Kasumi-1 (cell line): ENCODE results near the gene UBA52.
A peak's percentile ranks its signal among the peaks of the same experiment; 100 is the strongest.
"Not testable (repeated sequence)": the region's sequence is repeated elsewhere in the genome, so short reads cannot be mapped to it uniquely, and the experiment has no call there.

ENCODE experiments used
- DNase-seq, 2 experiments: peaks; one replicate each; lab custom pipeline; 2025; lab: John Stamatoyannopoulos, UW

Gene UBA52

DNA sequence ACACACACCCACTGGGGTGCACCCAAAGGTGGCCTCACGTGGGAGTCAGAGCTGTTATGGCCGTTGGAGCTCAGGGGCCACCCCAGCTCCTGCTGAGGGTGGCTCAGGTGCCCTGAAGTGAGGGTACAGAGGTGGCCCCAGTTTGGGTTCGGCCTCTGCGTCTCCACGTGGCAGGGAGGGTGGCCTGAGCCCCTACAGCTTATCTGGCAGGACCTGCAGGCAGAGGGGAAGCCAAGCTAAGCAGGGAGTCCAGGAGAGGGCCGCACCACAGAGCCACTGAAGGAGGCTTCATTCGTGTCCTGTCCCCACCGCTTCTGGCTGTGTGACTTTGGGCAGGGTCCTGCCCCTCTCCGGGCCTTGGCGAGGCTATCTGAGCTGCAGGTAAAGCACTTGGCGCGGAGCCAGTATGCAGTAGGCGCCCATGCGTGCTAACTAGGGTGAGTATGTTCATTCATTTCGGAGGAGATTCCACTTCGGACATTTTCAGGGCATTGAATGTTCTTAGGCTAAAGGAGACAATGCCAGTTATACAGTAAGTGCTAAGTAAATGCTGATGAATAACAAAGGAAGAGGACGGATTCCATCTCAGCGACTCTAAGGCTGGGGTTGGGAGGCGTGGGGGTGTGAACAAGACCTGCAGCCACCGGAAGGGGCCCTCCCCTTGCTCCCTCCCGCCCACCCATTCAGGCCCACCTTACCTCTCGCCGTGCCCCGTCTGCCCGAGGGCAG is 21.9 kb downstream of the UBA52 start:
- no peak for DNase-seq

DNA sequence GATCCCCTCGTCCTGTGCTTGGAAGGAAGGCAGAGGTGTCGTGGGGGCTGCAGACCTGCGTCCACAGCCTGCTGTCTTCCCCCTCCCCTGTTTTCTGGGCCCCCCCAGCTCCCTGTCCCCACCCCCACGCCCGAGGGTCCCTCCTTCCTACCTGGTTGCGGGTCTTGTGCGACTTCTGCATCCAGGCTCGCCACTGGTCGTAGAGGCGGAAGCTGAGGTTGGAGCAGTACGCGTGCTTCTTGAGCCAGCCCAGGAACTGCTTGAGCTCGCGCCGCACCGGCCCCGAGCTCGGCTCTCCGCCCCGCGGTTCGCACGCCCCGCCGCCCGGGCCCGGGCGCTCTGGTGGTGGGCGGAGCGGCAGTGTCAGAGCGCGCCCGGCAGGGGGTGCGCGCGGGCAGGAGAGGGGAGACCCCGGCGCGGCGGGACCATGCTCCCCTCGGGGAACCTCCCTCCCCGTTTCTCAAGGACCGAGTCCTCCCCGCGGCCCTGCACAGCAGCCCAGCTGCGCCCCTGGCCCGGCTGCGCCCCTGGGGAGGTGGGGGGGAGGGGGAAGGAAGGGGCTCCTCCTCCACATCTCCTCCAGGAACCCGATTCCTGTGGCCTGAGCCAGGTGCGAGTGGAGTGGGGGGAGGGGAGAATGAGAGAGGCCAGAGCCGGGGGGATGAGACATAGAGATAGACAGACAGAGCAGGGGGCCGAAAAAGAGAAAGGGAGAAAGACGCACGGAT is 22.6 kb downstream of the UBA52 start:
- peak; percentile 43 to 46 for DNase-seq

DNA sequence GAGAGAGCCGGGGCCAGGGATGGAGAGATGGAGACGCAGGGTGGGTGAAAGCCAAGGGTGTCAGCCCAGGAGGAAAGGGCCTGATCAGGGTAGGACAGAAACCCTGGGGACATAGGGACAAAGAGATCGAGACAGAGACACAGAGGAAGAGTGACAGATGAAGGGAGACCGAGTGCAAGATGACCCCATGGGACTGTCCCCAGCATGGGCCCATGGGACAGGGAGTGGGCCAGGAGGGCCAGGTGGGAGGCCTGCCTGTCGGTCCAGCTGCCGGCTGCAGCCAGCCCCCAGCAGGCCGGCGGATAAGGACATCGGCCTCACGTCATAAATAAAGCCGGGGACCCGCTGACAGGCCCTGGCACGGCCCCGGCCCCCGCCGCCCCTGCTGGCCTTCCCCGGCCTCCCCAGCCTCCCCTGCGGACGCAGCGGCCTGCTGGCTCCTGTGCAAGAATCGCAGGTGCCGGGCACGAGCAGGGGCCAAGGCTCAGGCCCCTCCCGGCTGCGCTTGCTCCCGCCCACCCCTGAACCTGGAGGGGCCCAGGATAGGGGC is 23.2 kb downstream of the UBA52 start:
- DNase-seq, result no peak

DNA sequence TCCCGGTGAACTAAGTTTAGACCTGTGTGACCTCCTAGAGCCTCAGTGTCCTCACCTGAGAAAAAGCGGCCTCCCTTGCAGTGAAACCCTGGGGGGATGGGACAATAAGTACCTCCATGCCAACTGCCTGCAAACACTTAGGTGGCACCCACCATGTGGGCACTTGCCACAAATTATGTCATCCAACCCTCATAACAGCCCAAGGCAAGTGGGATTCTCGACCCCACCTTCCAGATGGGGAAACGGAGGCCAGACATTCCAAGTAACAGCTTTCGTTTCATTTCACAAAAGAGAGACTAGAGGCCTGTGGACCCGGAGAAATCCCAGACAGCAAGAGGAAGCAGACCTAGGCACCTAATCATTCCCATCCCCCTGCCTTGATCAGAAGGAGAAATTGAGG is 23.8 kb downstream of the UBA52 start:
- DNase-seq, result no peak

DNA sequence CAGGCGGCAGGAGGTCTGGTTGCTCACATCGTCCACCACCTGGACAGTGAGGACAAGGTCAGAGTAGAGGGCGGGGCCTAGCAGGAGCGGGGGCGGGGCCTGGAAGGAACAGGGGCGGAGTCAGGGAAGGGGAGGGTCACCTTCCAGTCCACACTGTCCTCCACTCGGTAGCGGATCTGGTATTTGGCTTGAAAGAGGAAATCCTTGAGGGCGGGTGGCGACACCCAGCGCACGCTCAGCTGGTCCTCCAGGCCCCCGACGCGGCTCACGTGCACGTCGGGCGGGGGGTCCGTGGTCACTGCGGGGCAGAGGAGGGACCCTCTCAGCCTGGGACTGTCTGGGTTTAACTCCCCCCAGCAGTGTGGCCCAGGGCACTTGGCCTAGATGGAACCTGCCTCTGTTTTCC is 25.1 kb downstream of the UBA52 start:
- peak; percentile 35 to 52 for DNase-seq

DNA sequence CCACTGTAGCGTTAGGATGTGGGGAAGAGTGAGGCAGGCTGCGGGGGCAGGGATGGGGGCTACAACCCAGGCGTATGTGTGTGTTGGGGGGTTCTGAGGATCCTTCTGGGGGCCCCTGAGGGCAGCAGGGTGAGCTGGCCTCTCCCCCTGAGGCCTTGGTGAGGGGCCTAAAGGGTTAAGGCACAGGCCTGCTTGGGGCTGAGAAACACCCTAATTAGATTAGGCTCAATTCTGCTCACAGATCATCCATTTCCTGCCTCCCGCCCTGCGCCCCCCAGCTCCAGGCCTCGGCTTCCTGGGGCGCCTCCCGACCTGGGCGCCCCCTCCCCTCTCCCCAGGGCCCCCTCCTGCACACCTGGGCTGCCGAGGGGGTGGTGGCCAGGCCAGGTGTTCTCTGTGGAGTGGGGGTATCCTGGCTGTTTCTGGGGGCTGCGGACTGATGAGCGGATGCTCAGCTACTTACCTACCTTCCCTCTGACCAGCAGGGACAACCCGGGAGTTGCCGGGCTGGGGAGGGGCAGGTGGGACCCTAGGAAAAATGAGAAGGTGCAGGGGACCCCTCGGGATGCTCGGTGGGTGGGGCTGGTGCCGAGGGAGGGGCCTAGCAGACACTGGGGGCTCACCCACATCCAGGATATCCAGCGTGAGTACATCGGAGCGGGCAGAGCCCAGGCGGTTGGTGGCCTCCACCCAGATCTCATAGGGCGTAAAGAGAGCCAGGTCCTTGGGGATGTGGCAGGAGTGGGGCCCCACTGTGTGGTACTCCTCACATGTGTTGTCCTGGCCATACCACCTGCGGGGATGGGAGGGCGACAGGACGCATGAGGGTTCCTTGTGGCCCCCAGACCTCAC is 26.4 kb downstream of the UBA52 start:
- DNase-seq, result no peak

DNA sequence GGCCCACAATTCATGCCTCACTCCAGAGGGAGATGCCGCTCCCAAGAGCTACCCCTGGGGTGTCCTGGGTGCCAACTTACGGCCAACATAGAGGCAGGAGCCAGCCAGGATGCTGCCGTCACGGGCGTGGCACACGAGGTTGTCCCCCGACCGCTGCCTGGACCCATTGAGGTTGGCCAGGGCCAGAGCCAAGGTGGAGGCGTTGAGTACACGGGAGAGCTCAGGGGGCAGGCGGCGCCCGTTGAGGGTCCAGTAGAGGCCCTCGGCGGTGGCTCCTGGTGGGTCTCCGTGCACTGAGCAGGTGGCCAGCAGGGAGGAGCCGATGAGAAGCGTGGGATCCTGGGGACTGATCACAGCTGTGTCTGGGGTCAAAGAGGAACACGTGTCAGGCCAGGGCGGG is 27.8 kb downstream of the UBA52 start:
- DNase-seq, result no peak

DNA sequence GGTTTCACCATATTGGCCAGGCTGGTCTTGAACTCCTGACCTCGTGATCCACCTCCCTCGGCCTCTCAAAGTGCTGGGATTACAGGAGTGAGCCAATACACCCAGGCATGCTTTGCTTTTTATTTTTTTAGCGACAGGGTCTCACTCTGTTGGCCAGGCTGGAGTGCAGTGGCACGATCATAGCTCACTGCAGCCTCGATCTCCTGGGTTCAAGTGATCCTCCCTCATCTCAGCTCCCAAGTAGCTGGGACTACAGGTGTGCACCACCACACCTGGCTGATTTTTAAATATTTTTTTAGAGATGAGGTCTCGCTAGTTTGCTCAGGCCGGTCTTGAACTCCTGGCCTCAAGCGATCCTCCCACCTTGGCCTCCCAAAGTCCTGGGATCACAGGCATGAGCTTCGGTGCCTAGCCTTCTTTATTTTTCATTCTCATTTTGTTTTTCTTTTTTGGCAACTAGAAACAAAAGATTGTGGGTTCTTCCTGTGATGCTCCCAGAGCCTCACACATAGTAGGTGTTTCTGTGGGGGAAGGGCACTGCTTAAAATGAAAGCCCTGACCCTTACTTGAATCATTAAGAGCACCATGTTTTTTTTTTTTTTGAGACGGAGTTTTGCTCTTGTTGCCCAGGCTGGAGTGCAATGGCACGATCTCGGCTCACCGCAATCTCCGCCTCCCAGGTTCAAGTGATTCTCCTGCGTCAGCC is 29.2 kb downstream of the UBA52 start:
- not testable (repeated sequence) for DNase-seq

DNA sequence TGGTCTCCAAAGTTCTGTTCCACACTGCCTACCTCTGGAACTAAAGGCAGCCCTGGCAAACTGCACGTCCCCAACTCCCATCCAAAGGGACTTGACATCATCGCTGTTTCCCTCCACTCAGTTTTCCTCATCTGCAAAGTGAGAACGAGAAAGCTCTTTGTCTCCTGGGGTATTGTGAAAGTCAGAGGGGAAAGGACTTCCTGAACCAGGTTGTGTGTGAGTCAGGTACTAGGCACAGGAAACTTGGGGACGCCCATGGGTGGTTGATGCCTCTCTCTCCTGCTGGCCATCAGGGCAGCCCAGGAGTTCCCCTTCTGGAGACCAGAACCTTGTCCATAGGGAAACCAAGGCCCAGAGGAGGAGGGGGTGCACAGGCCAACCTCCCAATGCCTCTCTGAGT is 30.2 kb downstream of the UBA52 start:
- DNase-seq, result no peak

DNA sequence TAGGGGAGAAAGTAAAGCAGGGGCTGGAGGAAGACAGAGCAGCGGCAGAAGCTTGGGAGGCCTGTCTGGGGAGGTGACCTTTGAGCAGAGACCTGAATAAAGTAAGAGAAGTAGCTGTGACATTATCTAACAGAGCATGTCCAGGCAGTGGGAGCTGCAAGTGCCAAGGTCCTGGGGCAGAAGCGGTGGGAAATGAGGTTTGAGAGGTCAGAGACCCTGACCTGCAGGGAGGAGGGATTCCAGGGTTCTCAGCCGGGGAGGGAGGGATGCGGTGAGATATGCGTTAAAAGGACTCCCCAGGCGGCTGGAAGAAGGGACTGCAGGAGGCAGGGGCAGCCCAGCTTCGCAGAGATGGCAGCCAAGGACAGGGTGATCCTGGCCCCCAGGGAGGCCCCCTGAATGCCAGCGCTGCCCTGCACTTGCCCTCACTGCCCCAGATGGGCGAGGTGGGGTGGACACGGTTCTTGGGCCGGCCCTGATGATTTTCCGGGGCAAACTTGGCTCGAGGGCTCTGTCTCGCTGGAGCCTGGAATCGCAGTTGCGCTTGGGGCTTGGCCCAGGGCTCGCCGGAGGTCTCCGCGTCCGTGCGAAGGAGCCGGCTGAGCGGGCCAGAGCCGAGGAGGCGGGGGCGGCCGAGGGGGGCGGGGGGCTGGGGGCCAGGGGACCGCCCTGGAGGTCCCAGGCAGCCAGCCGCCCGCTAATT is 31.7 kb downstream of the UBA52 start:
- peak; percentile 37 to 38 for DNase-seq

DNA sequence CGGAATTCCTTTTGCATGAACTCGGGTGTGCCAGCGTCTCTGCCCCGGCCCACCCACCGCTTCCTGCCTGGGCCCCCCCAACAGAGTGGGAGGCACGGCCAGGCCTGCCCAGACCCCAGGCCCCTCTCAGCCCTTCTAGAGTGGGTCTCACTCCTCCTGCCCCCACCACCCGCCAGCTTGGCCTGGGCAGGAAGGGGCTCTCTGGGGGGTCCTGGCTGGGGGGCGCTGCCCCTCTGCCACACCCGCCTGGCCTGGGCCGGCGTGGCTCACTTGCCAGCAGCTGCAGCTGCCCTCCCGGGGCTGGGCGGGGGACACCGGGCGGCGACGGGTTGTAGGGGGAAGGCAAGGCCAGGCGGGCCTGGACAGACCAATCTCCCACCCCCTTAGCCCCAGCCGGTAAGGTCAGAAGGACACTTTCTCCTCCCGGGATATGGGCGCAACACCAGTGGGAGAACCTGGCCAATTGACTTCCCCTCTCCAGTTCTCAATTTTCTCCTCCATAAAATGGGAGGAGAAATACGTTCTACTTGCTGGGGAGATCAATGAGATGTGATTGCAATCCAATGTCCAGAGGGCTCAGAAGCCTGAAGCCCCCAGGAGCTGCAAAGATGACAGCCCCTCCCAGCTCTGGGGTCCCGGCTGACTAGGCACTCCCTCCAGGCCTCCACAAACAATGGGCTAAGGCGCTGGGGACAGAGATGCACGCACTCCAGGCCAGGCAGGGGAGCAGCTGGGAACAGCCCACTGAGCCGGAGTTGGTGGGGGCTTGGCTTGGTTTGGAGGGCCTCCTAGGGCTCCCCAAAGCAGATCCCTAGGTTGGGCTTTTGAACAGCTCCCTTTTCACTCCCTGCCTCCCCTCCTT is 32.5 kb downstream of the UBA52 start:
- DNase-seq, result no peak

DNA sequence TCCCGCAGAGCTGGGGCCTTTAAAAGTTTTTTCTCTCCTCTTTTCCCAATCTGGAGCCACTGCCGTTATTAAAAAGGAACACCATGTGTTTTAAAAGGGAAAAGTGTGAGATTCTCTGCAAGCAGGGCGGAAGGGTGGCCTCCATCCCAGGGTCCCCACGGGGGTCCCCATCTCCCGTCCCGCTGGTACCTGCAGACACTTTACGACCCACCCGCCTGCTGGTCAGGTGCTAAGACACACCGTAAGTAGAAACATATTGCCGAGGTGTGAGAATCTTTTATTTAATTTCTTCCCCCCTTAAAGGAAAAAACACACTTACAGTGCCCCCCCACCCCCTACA is 33.1 kb downstream of the UBA52 start:
- DNase-seq, result no peak

DNA sequence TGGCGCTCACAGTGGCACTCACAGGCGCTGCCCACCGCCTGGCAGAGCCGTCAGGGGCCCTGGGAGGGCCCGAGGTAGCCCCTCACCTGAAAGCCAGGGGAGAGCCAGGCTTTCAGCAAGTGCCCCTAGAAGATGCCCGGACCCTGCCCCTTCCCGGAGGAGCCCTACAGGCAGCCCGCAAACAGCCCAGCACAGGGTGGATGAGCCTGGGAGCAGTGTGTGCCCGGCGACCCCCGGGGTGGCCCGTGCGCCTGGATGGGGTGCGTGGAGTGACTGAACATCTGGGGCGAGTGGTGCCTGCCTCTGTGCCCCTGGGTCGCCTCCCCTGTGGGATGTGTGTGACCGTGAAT is 33.5 kb downstream of the UBA52 start:
- DNase-seq, result no peak

DNA sequence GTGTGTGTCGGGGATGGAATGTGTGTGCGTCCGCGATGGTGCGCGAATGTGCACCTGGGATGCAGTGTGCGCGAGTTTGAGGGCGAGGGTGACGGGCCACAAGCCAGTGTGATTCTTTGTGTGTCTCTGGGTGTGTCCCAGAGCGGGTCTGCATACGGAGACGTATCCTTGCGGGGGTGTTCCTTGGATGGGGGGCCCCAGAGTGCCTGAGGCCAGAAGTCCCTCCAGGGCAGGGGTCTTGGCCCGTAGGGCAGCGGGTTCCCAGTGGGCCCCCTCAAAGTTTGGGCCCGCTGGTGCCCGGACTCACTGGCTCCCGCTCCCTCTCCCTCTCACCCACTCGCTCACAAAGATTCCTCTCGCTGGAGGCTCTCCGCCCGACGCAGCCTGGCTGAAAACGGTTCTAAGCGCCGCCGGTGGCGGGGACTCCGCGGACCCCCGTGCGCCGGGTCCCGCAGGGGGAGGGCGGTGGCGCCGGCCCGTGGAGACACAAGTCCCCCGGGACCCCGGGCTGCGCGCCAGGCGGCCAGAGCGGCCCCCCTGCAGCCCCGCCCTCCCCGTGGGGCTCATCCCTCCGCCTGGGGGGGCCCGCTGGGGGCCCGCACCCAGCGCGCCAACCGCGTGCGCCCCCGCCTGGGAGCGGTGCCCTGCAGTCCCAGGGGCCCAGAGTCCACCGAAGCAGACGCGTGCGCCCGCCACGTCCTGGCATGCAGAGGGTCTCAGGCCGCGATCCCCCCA is 34.1 kb downstream of the UBA52 start:
- no peak for DNase-seq

DNA sequence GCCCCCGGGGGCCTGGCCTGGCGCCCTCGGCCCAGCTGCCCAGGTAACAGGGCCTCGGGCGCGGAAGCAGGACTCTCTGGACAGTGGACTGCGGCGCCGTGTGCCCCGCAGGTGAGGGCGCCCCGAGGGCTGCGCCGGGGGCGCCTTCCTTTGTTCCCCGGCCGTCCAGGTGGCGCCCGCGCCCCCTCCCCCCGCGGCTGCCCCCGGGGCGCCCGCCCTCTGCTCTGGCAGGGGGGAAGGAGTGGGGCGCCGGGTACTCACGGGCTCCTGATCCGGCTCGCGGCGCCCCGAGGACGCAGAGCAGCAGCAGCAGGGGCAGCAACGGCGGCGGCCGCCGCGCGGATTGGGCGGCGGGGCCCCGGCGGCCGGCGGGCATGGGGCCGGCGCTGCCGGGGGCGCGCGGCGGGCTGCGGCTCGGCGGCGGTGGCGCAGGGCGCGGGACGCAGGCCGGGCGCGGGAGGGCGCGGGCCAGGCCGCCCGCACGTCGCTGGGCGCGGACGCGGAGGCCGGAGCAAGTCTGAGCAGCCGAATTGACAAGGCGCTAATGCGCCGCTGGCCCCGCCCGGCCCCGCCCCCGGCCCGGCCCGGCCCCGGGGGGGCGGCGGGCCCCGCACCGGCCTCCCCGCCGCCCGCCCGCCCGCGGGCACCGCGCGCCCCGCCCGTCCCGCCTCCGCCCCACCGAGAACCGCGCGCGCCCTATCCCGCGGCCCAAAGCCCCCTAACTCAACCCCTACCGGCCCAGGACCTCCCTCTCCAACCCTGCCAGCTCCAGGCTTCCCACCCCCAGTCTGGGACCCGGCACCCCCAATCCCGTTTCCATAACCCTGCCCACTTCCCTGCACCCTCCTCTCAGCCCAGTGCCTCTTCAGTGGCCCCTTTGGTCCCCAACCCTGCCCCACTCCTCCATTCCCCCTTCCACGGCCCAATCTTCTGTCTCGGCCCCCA is 34.9 kb downstream of the UBA52 start, which contains the start of gene CRLF1:
CRLF1 (minus strand) TSS at position 519 of the 945 bp plus-strand sequence; CDS start at position 376, 143 bp downstream.
- DNase-seq, result no peak

DNA sequence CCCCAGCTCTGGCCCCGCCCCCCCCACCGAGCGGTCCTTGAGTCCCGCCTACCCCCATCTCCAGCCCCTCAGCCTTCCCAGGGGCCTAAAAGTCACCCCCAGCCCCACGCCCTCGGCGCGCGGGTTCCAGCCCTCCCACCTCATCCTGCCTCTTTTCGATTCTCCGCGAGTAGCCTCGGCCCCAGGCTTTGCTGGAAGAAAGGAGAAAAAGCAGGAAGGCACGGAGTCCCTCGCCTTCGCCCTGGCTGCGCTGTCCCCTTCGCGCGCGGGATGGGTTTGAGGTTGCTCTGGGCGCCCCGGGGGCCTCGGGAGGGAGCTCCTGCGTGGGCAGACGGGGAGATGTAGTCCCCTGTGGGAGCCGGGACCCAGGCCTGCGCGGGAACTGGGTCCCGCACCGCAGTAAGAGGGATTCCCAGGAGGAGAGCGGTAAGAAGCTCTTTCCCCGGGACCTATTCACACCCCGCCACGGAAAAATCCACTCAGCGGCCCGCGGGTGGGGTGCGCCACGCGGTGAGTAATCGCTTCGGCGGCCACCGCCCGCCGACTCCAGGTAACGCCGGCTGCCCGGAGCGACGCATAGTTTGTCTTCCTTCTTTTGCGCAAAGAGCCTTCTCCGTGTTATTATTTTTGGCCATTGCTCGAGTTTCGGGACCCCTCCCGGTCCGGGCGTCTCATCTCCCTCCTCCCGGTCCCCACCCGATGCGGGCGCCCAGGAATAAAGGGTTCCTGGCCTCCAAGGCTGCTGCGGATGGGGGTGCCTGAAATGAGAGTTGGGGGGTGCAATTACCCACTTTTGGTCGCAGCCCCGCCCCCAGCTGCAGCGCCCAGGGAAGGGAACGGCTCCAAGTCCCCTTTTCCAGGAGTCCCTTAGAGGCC is 35.8 kb downstream of the UBA52 start:
- no peak for DNase-seq

DNA sequence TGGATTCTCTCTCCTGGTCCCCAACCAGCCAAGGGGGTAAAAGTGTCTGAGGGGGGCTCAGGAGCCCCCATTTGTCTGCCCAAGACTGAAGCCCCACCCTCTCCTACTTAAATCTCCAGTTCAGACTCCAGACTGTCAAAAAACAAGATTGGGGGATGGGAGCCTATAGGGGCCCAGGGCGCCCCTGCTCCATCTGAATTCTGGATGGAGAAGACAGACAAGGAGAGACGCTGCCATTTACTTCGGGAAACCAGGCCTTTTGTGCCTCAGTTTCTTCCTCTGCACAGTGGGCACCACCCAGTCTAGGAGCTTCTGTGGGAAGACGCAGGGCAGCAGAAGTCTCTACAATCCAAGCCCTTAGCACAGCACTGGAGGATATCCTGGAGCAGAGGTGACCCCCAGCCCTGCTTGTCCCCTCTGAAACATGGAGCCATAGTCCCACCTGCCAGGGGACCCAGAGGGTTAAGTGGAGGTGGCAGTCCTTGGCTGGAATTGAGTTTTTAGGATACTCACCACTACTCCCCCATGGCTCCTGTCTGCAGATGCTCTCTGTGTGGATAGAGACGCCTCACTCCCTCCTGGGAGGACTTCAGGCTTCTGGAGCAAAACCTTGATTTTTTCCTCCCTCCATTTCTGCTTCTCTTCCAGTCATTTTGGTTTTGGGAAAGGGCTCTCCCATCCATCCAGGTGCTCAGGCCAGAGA is 36.6 kb downstream of the UBA52 start:
- no peak for DNase-seq
